Neural cell (in vitro differentiated cells): ENCODE results near the gene RGS5. TPM values are rescaled to one million over a fixed set of nuclear protein-coding genes. Genes with fewer than 3 reads are reported as not detected.

Source experiments
- H2AFZ ChIP-seq: fragments of 200-600, 300-800 bp; sonication (generic), shearing (Covaris generic); 2 replicates; pipeline ENCODE4 v1.6.0; 2014; ENCODE audit warnings: low read depth, mild to moderate bottlenecking, antibody characterized with exemption, low read length, moderate library complexity
- H3F3A ChIP-seq: fragments of 200-600 bp; shearing (Covaris generic); 2 replicates; pipeline ENCODE4 v1.6.1; 2016; ENCODE audit warnings: mild to moderate bottlenecking, moderate library complexity, mixed read lengths, antibody characterized with exemption, low read length; ENCODE audit not compliant: insufficient read depth, poor library complexity, severe bottlenecking
- H3K27ac ChIP-seq: fragments of 200-600, 300-800 bp; sonication (generic), shearing (Covaris generic); 2 replicates; pipeline ENCODE4 v1.5.1; 2014; ENCODE audit warnings: mild to moderate bottlenecking, low read length, moderate library complexity
- H3K27me3 ChIP-seq: fragments of 300-800, 200-600 bp; sonication (generic), shearing (Covaris generic); 2 replicates; pipeline ENCODE4 v1.6.0; 2014; ENCODE audit warnings: mild to moderate bottlenecking, low read depth, low read length, moderate library complexity; ENCODE audit not compliant: insufficient read depth
- H3K36me3 ChIP-seq: fragments of 300-800, 200-600 bp; sonication (generic), shearing (Covaris generic); 2 replicates; pipeline ENCODE4 v1.5.1; 2014; ENCODE audit warnings: mild to moderate bottlenecking, antibody characterized with exemption, low read length, moderate library complexity; ENCODE audit not compliant: insufficient read depth
- H3K4me2 ChIP-seq: fragments of 300-800, 200-600 bp; sonication (generic), shearing (Covaris generic); 2 replicates; pipeline ENCODE4 v1.6.0; 2014; ENCODE audit warnings: mild to moderate bottlenecking, low read length
- H3K4me3 ChIP-seq: fragments of 300-800, 200-600 bp; sonication (generic), shearing (Covaris generic); 2 replicates; pipeline ENCODE4 v1.5.1; 2014; ENCODE audit warnings: mild to moderate bottlenecking, low read length, moderate library complexity
- H3K79me2 ChIP-seq: fragments of 200-600 bp; shearing (Covaris generic); replicated peaks from 2 replicates; pipeline ENCODE4 v1.6.0; 2014; ENCODE audit warnings: mild to moderate bottlenecking, low read length, moderate library complexity; ENCODE audit not compliant: insufficient read depth
- H3K9ac ChIP-seq: fragments of 300-800, 200-600 bp; sonication (generic), shearing (Covaris generic); 2 replicates; pipeline ENCODE4 v1.6.1; 2016; ENCODE audit warnings: mild to moderate bottlenecking, low read length, mixed read lengths
- H3K9me2 ChIP-seq: fragments of 200-600 bp; shearing (Covaris generic); 2 replicates; pipeline ENCODE4 v1.6.1; 2016; ENCODE audit warnings: mild to moderate bottlenecking, low read length, mixed read lengths; ENCODE audit not compliant: insufficient read depth
- H3K9me3 ChIP-seq: fragments of 200-600, 300-800 bp; sonication (generic), shearing (Covaris generic); 2 replicates; pipeline ENCODE4 v1.6.1; 2016; ENCODE audit warnings: mild to moderate bottlenecking, mixed run types, low read length, moderate library complexity, mixed read lengths
- H4K20me1 ChIP-seq: fragments of 200-600 bp; shearing (Covaris generic); 2 replicates; pipeline ENCODE4 v1.6.1; 2016; ENCODE audit warnings: mild to moderate bottlenecking, mixed run types; ENCODE audit not compliant: insufficient read depth
- EP300 ChIP-seq: fragments of 450-650 bp; conservative IDR thresholded peaks from 2 replicates; pipeline ENCODE4 v1.6.1; 2014; ENCODE audit warnings: antibody characterized with exemption, mild to moderate bottlenecking, moderate library complexity; ENCODE audit not compliant: poor library complexity, severe bottlenecking
- EZH2 ChIP-seq: fragments of 200-600, 300-800 bp; shearing (Covaris generic), sonication (generic); IDR thresholded peaks from 2 replicates; pipeline ENCODE4 v1.6.1; 2014; ENCODE audit warnings: antibody characterized with exemption, low read length, borderline replicate concordance, mild to moderate bottlenecking; ENCODE audit not compliant: insufficient read depth, poor library complexity, severe bottlenecking
- MXI1 ChIP-seq: fragments of 450-650 bp; conservative IDR thresholded peaks from 2 replicates; pipeline ENCODE4 v1.6.1; 2014; ENCODE audit warnings: antibody characterized with exemption, mild to moderate bottlenecking; ENCODE audit not compliant: poor library complexity, severe bottlenecking
- POLR2AphosphoS5 ChIP-seq: IDR thresholded peaks from 2 replicates; pipeline ENCODE4 v1.6.1; 2012
- RAD21 ChIP-seq: fragments of 450-650 bp; conservative IDR thresholded peaks from 2 replicates; pipeline ENCODE4 v1.6.1; 2014; ENCODE audit warnings: antibody characterized with exemption, mild to moderate bottlenecking, moderate library complexity
- SMC3 ChIP-seq: fragments of 450-650 bp; conservative IDR thresholded peaks from 2 replicates; pipeline ENCODE4 v1.6.1; 2014; ENCODE audit warnings: antibody characterized with exemption, mild to moderate bottlenecking, moderate library complexity; ENCODE audit not compliant: poor library complexity
- TAF1 ChIP-seq: IDR thresholded peaks from 2 replicates; pipeline ENCODE4 v1.6.1; 2012; ENCODE audit warnings: low read depth
- polyA plus RNA-seq: library from polyadenylated mRNA; depleted of rRNA; stranded (reverse); fragments of >200 nt; gene quantifications from 2 replicates; pipeline ENCODE4 v1.2.3, GENCODE V29; 2014
- TF ChIP-seq, protein P1 (sequence below): fragments of 450-650 bp; IDR thresholded peaks from 2 replicates; pipeline ENCODE4 v1.5.1; 2014; ENCODE audit warnings: antibody characterized with exemption, mild to moderate bottlenecking, moderate library complexity; ENCODE audit not compliant: poor library complexity, severe bottlenecking
- TF ChIP-seq, protein P2 (sequence below): IDR thresholded peaks from 2 replicates; pipeline ENCODE4 v1.6.1; 2012; ENCODE audit warnings: borderline replicate concordance

RGS5 gene
- polyA plus RNA-seq, 1 donor from 2014 or later, result 6.5 TPM

DNA sequence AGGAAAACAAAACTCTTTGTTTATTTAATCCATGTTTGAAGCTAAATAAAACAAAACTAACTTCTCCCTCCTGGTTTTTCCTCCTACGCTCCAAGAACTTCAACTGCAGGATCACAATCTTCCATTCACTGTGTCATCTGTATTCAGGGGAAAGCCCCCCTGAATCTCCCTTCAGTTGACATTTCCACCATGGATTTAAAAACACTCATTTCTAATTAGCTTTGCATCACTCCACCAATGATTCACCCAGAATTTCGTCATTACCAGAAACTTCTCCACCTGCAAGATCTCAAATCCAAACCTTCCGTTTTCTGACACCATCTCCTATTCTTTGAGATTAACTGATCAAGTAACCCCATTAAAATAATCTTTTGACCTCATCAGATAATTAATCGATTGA lies 10.9 kb upstream of the RGS5 start:
- Histone ChIP-seq H3K27ac (no peak overlapping the region), H3K9me2 (no peaks in the 10 kb centered on the region), H4K20me1 (no peaks in the 10 kb centered on the region), H3K27me3 (no peaks in the 10 kb centered on the region), H3K4me3 (no peak overlapping the region), H3K9me3 (no peaks in the 10 kb centered on the region), H3K79me2 (no peaks in the 10 kb centered on the region), H3K4me2 (no peak overlapping the region), H3F3A (no peaks in the 10 kb centered on the region), H2AFZ (no peak overlapping the region), H3K9ac (no peak overlapping the region), H3K36me3 (no peaks in the 10 kb centered on the region)
- no peak for TF ChIP-seq SMC3
- TF ChIP-seq EZH2, result no peak
- TF ChIP-seq, protein P1, sequence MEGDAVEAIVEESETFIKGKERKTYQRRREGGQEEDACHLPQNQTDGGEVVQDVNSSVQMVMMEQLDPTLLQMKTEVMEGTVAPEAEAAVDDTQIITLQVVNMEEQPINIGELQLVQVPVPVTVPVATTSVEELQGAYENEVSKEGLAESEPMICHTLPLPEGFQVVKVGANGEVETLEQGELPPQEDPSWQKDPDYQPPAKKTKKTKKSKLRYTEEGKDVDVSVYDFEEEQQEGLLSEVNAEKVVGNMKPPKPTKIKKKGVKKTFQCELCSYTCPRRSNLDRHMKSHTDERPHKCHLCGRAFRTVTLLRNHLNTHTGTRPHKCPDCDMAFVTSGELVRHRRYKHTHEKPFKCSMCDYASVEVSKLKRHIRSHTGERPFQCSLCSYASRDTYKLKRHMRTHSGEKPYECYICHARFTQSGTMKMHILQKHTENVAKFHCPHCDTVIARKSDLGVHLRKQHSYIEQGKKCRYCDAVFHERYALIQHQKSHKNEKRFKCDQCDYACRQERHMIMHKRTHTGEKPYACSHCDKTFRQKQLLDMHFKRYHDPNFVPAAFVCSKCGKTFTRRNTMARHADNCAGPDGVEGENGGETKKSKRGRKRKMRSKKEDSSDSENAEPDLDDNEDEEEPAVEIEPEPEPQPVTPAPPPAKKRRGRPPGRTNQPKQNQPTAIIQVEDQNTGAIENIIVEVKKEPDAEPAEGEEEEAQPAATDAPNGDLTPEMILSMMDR, result no peak
- no peak for TF ChIP-seq MXI1
- no peak for TF ChIP-seq TAF1
- no peak for TF ChIP-seq RAD21
- no peak for TF ChIP-seq POLR2AphosphoS5
- no peak for TF ChIP-seq EP300
- TF ChIP-seq, protein P2, sequence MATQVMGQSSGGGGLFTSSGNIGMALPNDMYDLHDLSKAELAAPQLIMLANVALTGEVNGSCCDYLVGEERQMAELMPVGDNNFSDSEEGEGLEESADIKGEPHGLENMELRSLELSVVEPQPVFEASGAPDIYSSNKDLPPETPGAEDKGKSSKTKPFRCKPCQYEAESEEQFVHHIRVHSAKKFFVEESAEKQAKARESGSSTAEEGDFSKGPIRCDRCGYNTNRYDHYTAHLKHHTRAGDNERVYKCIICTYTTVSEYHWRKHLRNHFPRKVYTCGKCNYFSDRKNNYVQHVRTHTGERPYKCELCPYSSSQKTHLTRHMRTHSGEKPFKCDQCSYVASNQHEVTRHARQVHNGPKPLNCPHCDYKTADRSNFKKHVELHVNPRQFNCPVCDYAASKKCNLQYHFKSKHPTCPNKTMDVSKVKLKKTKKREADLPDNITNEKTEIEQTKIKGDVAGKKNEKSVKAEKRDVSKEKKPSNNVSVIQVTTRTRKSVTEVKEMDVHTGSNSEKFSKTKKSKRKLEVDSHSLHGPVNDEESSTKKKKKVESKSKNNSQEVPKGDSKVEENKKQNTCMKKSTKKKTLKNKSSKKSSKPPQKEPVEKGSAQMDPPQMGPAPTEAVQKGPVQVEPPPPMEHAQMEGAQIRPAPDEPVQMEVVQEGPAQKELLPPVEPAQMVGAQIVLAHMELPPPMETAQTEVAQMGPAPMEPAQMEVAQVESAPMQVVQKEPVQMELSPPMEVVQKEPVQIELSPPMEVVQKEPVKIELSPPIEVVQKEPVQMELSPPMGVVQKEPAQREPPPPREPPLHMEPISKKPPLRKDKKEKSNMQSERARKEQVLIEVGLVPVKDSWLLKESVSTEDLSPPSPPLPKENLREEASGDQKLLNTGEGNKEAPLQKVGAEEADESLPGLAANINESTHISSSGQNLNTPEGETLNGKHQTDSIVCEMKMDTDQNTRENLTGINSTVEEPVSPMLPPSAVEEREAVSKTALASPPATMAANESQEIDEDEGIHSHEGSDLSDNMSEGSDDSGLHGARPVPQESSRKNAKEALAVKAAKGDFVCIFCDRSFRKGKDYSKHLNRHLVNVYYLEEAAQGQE, result no peak

DNA sequence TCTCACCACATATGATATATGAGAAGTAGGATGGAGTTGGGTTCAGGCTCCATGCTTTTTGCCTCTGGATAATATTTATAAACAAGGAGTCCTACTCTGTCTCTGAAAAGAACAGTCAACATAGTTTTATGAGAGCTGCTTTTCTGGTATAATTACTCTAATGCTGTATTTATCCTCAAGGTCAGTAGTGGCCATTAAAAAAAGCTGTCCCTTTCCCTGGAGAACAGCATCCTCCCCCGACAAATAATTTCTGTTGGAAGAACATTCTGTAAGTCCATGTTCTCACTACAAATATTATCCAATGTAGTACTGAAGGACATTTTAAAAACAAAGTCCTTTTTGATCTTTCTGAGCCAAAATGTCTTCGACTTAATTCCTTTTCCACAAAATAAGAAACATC lies 9.0 kb upstream of the RGS5 start:
- H3K9me3 ChIP-seq, result no peaks in the 10 kb centered on the region
- no peaks in the 10 kb centered on the region for H3F3A ChIP-seq
- H3K4me3 ChIP-seq, result no peak overlapping the region
- H4K20me1 ChIP-seq, result no peaks in the 10 kb centered on the region
- no peaks in the 10 kb centered on the region for H3K9me2 ChIP-seq
- no peaks in the 10 kb centered on the region for H3K36me3 ChIP-seq
- no peaks in the 10 kb centered on the region for H3K79me2 ChIP-seq
- no peaks in the 10 kb centered on the region for H3K27me3 ChIP-seq
- TF ChIP-seq POLR2AphosphoS5 (no peak), EP300 (no peak), SMC3 (no peak), MXI1 (no peak), EZH2 (no peak), RAD21 (no peak), TAF1 (no peak)
- TF ChIP-seq, protein P1, result no peak
- TF ChIP-seq, protein P2, result no peak
- H3K4me2 ChIP-seq, result no peak overlapping the region
- H3K27ac ChIP-seq, result no peak overlapping the region
- no peak overlapping the region for H2AFZ ChIP-seq
- no peak overlapping the region for H3K9ac ChIP-seq
